PFSK-1 (cell line): ENCODE results near the gene KRTAP9-2.

ENCODE experiments used
- FOXP2 ChIP-seq: optimal IDR thresholded peaks from 2 replicates; pipeline ENCODE3; 2011; ENCODE audit warnings: borderline replicate concordance, control low read depth, inconsistent platforms; ENCODE audit not compliant: insufficient read depth; ENCODE audit errors: extremely low read length, extremely low read depth
- POLR2AphosphoS5 ChIP-seq: IDR thresholded peaks from 2 replicates; pipeline ENCODE4 v1.6.1; 2012; ENCODE audit warnings: low read depth, mild to moderate bottlenecking, control low read depth, low read length, moderate library complexity
- SIN3A ChIP-seq: IDR thresholded peaks from 2 replicates; pipeline ENCODE4 v1.6.1; 2012; ENCODE audit warnings: mild to moderate bottlenecking, low read length, moderate library complexity, borderline replicate concordance; ENCODE audit not compliant: insufficient read depth
- TAF1 ChIP-seq: IDR thresholded peaks from 2 replicates; pipeline ENCODE4 v1.6.1; 2012; ENCODE audit warnings: low read length, control low read depth, borderline replicate concordance; ENCODE audit not compliant: insufficient read depth
- TF ChIP-seq, protein P1 (sequence below), 2 experiments: IDR thresholded peaks; 2 replicates each; pipeline versions ENCODE4 v1.6.1 to v1.8.0; 2011 to 2012; ENCODE audit warnings: low read depth in 2 of 2, low read length in 2 of 2, control low read depth in 1 of 2, inconsistent platforms in 1 of 2, mild to moderate bottlenecking in 1 of 2, moderate library complexity in 1 of 2; ENCODE audit not compliant: insufficient read depth in 1 of 2

The KRTAP9-2 gene

DNA sequence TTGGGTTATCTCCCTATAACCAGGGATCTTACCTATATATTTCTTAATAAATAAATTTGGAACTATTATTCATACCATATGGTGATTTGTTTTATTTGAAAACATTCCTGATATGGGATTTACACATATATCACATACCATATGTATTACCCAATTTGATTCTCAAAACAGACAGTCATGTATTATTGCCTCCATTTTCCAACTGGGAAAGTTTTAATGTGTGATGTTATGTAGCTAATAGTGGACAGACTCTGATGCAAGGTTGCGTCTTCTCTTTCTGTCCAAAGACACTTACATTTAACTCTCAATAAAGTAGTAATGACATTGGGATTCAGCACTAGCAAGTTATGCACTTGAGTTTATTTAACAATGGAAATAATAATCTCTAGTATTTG is 29.8 kb downstream of the KRTAP9-2 start:
- no peak for TF ChIP-seq POLR2AphosphoS5
- TF ChIP-seq, protein P1, sequence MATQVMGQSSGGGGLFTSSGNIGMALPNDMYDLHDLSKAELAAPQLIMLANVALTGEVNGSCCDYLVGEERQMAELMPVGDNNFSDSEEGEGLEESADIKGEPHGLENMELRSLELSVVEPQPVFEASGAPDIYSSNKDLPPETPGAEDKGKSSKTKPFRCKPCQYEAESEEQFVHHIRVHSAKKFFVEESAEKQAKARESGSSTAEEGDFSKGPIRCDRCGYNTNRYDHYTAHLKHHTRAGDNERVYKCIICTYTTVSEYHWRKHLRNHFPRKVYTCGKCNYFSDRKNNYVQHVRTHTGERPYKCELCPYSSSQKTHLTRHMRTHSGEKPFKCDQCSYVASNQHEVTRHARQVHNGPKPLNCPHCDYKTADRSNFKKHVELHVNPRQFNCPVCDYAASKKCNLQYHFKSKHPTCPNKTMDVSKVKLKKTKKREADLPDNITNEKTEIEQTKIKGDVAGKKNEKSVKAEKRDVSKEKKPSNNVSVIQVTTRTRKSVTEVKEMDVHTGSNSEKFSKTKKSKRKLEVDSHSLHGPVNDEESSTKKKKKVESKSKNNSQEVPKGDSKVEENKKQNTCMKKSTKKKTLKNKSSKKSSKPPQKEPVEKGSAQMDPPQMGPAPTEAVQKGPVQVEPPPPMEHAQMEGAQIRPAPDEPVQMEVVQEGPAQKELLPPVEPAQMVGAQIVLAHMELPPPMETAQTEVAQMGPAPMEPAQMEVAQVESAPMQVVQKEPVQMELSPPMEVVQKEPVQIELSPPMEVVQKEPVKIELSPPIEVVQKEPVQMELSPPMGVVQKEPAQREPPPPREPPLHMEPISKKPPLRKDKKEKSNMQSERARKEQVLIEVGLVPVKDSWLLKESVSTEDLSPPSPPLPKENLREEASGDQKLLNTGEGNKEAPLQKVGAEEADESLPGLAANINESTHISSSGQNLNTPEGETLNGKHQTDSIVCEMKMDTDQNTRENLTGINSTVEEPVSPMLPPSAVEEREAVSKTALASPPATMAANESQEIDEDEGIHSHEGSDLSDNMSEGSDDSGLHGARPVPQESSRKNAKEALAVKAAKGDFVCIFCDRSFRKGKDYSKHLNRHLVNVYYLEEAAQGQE (IDR thresholded peaks at IDR 0.05; ENCODE audit: insufficient read depth in 1 of 2, low read depth in 2 of 2, low read length in 2 of 2), result no peak
- TF ChIP-seq SIN3A, result no peak
- no peak for TF ChIP-seq FOXP2
- TF ChIP-seq TAF1, result no peak

DNA sequence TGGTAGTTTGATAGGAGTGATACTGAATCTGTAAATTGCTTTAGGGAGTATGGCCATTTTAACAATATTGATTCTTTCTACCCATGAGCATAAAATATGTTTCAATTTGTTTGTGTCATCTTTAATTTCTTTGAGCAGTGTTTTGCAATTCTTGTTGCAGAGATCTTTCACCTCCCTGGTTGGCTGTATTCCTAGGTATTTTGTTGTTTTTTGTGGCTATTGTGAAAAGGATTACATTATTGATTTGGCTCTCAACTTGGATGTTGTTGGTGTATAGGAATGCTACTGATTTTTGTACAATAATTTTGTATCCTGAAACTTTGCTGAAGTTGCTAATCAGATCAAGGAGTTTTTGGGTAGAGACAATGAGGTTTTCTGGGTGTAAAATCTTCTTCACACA is 32.0 kb downstream of the KRTAP9-2 start:
- TF ChIP-seq TAF1 (no peak), POLR2AphosphoS5 (no peak), FOXP2 (no peak), SIN3A (no peak)
- TF ChIP-seq, protein P1 (IDR thresholded peaks at IDR 0.05; ENCODE audit: insufficient read depth in 1 of 2, low read depth in 2 of 2, low read length in 2 of 2), result no peak

DNA sequence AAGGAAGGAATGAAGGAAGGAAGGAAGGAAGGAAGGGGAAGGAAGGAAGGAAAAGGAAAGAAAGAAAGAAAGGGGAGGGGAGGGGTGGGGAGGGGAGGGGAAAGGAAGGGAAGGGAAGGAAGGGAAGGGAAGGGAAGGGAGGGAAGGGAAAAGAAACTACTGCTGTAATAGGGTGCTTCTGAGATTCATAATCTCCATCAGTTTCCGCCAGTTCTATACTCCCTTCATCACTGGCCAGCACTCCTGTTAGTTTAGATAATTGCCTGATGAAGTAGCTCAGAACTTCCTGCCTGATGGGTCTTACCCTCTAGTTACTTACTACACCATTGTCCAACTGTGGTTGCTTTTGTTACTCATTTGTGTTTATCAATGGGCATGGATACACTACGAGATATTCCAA is 36.8 kb downstream of the KRTAP9-2 start:
- no peak for TF ChIP-seq TAF1
- TF ChIP-seq, protein P1 (IDR thresholded peaks at IDR 0.05; ENCODE audit: insufficient read depth in 1 of 2, low read depth in 2 of 2, low read length in 2 of 2), result no peak
- no peak for TF ChIP-seq SIN3A
- no peak for TF ChIP-seq POLR2AphosphoS5
- no peak for TF ChIP-seq FOXP2

DNA sequence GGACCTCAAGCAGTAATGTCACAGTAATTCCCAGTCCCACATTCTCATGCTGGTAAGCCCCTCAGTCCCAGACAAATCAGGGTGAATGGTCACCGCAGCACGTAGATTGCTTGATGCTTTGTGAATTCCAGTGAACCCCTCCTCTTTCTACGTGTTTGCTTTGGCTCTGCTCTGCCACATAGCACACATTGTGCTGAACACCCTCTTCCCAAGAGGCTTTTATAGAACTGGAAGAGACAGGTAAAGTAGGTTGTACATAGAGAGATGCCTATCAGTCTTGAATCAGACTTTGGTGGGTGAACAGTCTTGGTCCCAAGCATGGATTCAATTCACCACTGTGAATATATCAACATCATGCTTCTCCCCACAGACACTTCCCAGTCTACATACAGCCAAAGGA is 38.2 kb downstream of the KRTAP9-2 start:
- TF ChIP-seq POLR2AphosphoS5 (no peak), SIN3A (no peak), TAF1 (no peak), FOXP2 (no peak)
- TF ChIP-seq, protein P1 (IDR thresholded peaks at IDR 0.05; ENCODE audit: insufficient read depth in 1 of 2, low read depth in 2 of 2, low read length in 2 of 2), result no peak

DNA sequence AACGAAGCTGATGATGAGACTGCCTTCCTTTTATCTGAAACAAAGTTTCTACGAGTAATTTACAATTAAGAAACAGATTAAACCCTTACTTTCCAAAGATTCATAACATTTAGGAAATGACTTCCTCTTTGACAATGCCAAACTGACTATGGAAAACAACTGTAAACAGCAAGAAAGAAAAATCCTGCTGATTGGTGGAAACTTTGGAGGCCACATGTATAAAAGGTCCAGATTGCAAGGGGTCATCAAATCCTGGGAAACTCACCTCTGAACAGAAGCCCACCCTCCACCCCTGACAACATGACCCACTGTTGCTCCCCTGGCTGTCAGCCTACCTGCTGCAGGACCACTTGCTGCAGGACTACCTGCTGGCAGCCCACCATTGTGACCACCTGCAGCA is 38.6 kb downstream of the KRTAP9-2 start, which contains the start of gene KRTAP9-6:
Gene KRTAP9-6 (plus strand): TSS at position 301 of the 400 bp plus-strand sequence. CDS start 0 bp downstream, at position 301.
- TF ChIP-seq TAF1, result no peak
- TF ChIP-seq POLR2AphosphoS5, result no peak
- no peak for TF ChIP-seq FOXP2
- TF ChIP-seq, protein P1 (IDR thresholded peaks at IDR 0.05; ENCODE audit: insufficient read depth in 1 of 2, low read depth in 2 of 2, low read length in 2 of 2), result no peak
- TF ChIP-seq SIN3A, result no peak
